ENCODE results near the gene TDRD9.

The TDRD9 gene

DNA sequence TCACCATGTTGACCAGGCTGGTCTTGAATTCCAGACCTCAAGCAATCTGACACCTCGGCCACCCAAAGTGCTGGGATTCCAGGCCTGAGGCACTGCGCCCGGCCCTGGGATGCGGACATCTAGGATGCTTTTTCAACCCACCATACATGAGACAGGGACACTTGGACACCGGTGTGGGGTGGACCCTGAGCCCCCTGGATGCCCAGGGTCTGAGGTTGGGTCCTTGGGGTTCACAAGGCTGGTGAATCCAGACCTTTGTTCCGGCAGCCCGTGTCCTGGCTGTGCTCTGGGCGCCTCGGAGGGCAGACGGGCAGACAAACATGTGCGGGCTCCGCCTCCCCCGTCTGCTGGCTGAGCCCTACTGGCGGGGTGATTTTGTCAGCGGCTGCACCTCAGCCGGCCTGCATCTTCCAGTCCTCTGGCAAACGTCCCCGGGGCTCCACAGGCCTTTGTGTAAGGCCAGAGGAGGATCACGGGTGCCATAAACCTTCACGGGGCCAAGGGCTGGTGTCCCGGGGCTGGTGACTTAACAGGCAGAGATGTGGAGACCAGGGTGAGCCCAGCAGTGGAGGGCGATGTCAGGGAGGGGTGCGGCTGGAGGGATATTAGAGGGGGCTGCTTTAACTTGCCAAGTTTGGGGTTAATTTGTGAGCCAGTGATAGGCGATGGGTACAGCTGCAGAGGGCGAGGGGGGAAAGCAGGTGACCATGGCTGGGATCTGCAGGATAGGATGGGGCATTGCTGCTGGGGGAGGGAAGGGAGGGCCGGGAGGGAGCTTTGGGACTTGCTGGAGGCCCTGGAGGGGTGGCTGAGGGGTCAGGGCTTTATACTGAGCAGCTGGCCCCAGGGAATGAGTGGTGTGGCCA is 163.0 kb downstream of the TDRD9 start:
- DNase-seq (ENCODE audit: low read depth): no peak

DNA sequence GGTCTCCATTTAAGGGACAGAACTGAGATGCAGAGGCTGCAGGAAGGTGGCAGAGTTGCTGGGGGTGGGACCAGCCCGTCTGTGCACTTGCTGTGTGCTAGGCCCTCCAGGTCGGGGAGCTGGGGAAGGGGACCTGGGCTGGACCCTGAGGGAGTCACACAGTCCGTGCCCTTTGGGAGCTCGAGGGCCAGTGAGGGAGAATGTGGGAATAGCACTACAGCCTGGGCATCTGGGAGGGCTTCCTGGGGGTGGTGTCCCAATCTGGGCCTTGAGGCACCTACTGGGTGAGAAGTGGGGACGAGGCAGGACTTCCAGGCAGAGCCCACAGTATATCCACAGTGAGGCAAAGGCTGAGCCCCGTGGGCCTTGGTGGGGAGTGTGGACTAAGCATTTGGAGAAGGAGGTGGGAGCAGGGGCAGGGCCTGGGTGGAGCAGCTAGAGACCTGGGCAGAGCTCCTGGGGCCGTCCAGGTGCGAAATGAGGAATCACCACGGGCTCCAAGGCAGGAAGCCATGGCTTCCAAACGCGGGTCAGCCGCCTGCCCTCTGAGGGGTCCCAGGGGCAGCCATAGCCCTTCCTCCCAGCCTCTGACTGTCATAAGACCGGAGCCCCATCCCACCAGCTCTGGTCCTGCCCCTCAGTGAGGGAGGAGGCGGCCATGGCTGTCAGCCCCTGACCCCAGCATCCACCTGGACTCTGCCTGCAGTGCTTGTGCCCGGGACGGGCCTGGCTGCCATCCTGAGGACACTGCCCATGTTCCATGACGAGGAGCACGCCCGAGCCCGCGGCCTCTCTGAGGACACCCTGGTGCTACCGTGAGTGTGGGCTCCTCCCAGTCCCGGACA is 163.9 kb downstream of the TDRD9 start:
- no peak for DNase-seq (ENCODE audit: low read depth)

DNA sequence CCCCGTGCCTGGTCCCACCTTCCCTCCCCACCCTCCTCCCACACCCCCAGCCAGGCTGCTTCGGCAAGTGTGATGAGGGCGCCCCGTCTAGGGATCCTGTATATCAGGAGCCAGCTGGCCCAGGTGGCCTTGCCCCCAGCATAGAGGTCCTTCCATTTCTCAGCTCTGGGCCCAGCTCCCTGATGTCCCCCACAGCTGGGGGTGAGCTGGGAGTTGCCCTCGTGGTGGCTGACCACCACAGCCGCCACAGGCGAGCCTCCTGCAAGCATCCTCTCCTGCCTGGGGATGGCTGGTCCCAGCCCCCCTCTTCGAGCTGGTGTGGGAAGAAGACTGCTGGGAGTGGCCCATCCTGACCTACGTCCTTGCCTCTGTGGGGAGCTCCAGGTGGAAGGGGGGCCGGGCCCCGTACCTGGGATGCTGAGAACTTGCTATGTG is 164.7 kb downstream of the TDRD9 start:
- DNase-seq (ENCODE audit: low read depth): no peak

DNA sequence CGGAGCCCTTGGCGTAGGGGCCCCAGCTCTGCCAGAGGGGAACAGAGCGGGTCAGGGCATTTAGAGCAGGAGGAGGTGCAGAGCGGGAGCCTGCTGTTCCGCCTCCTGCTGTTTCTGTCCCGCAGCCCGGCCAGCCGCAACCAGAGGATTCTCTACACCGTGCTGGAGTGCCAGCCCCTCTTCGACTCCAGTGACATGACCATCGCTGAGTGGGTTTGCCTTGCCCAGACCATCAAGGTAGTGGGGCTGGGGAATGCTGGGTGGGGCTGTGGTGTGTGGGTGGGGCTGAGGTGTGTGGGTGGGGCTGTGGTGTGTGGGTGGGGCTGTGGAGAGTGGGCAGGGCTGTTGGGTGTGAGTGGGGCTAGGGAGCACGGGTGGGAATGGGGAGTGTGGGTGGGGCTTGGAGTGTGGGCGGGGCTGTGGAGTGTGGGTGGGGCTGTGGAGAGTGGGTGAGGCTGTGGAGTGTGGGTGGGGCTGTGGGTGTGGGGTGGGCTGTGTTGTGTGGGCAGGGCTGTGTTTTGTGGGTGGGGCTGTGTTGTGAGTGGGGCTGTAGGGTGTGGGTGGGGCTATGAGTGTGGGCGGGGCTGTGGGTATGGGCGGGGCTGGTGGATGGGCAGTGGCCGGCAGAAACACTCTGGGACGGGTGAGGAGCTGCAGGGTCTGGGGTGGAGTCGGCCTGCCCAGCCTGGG is 165.3 kb downstream of the TDRD9 start:
- DNase-seq (ENCODE audit: low read depth): no peak

DNA sequence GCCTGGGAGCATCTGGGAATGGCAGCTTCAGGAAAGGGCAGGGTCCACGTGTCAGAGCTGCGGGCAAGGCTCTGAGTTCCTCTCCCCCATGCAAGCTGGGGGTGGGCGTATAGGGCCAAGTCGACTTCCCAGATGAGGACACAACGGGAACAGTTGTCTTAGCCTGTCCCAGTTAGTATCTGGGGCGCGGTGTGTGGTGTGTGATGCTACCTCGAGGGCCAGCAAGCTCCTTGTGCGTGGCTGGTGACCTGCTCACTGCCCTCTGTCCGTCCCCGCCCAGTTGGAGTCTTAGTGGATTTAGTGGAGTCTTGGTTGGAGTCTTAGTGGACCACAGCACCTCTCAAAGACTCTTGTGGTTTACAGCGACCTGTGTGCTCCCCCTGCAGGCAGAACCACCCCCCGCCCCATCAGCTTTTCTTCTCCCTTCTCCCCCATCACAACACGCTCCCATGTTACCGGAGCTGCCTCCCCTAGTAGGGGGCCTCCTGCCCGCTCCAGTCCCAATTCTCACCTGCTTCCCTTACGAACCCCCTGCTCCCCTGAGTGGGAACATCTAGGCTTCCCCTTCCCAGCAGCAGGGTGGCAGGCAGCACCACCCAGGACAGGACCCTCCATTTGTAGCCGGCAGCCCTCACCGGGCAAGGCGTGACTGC is 165.9 kb downstream of the TDRD9 start:
- DNase-seq (ENCODE audit: low read depth): no peak

DNA sequence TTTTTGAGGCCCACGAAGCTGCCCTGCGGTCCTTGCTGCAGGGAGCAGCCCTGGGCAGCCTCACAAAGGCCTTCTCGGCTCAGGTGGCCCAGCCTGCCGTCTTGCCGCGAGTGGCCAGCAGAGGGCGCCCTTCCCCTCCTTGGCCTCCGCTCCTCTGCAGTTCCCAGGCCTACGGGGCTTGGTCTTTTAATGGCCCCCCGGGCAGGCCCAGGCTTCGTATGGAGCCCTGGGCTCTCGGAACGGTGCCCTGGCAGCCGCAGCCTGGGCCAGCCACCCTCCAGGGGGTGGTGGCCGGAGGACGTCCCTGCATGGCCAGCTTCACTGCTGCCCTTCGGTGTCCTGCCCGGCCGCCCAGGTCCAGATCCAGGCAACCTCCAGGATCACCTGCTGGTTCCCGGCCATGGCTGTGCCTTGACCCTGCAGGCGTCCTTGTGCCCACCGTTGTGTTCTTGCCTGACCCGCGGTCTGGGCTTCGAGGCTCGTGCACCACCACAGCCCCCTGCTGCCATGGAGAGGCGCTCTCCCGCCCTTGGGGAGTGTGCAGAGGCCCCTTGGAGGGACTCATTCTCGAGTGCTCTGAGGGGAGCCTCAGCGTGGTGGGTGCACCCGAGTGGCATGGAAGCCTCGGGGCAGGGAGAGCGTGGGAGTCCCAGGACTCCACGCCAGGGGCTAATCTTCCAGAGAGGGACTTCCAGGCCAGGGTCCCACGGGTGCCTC is 166.6 kb downstream of the TDRD9 start:
- DNase-seq (ENCODE audit: low read depth): peak; percentile 38

DNA sequence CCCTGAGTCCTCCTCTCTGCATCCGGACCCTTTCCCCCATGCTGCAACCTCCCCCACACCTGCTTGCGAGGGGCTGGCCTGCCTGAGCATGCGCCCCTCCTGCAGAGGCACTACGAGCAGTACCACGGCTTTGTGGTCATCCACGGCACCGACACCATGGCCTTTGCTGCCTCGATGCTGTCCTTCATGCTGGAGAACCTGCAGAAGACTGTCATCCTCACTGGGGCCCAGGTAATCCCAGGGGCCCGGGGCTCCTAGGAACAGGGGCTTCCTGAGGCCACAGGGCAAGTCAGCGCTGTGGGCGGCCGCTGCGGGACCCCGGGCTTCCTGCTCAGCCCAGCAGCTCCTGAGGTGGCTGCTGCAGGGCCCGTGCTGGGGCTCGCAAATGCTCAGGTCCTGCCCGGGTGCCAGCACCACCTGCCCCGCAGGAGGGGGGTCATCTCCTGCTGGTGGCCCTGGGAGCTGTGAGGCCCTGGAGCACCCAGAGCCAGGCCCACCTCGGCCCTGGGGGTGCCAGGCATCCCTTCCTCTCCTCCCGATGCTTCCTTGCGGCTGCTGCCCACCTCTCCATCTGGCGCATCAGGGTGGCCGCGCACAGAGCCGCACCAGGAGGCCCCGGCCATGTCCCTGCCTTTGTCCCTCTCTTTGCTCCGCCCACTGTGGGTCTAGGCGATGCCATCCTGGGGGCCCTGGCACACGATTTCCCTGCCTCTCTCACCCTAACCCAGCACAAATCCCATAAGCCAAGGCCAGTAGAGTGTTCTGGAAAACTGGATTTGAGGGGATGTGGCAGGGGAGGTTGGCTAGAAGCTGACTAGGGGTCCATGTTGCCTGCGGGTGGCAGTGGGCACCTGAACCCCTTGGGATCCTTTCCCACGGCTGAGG is 167.4 kb downstream of the TDRD9 start:
- no peak for DNase-seq (ENCODE audit: low read depth)

DNA sequence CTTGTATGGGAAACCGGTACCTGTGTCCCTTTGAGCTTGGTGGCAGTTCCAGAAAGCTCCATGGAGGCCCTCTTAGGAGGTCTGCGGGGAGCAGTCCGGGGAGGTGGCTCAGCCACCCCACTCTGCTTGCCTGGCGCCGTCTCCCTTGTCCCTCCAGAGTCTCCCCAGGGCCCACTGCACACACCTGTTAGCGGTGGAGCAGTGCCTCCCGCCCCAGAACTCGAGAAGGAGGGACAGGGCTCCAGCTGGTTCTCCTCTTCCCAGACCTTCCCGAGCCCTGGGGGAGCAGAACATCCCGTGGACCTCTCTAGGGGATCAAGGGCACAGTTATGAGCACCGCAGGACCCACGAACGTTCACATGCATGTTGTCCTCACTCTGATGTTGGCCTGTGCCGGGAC is 168.1 kb downstream of the TDRD9 start:
- DNase-seq (ENCODE audit: low read depth): no peak

DNA sequence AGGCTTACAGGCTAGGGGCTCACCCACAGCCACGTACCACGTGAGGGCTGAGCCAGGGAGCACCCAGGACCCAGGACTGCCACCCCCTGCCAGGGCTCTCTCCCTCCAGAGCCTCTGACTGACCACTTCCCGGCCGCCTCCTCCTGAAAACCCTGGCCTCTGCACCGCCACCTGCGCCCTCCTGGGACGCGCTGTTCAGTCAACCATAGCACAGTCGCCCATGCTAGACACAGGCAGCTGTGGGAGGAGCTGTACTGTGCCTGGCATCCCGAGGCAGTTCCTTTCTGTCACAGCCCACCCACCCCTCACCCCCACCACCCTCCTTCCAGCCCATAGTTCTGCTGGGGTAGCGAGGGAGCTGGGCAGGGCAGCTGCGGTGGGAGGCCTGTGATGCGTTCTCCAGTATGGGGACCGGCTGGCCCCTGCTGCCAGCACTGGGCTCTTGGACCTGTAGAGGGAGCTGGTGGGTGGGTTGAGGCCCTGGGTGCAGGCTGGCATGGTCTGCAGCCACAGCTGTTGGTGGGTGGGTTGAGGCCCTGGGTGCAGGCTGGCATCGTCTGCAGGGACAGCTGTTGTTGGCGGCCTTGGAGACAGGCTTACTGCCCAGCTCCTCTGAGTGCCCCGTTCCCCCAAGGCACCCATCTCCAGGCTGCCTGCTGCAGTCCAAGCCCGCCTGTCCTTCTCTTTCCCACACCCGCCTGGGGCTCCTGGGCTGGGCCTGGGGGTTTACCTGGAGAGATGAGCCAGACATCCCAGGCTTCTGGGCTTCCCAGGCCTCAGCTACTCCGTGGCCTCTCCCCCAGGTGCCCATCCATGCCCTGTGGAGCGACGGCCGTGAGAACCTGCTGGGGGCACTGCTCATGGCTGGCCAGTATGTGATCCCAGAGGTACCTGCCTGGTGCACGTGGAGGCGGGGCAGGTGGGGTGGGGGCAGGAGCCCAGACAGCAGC is 168.8 kb downstream of the TDRD9 start:
- no peak for DNase-seq (ENCODE audit: low read depth)

DNA sequence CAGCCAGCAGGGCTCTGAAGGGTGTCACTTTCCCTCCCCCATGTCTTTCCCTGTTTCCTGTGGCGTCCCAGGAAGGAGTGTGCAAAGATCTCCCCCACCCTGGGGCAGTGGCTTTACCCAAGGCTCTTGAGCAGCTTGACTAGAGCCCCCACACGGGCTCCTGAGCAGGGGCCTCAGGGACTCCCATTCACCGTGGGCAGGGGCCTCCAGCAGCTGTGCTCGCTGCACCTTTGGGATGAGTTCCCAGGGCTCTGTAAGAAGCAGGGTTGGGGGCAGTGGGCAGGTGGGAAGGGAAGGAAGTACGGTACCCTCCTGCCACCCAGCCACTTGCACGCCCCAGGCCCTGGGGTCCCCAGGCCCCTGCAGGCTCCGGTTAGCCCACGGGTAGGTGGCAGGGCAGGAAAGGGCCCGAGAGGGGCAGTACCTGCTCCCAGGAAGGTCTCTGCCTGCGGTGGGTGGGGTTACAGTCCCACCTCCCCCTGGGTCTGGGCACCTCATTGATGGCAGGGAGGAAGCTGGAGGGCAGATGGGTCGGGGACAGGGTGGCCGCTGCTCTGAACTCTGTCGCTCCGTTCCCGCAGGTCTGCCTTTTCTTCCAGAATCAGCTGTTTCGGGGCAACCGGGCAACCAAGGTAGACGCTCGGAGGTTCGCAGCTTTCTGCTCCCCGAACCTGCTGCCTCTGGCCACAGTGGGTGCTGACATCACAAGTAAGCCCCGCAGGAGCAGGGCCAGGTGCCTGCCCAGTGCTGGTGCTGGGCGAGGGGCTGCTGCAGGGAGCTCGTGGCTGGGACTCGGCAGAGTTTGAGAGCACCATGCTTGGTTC is 170.2 kb downstream of the TDRD9 start:
- no peak for DNase-seq (ENCODE audit: low read depth)

DNA sequence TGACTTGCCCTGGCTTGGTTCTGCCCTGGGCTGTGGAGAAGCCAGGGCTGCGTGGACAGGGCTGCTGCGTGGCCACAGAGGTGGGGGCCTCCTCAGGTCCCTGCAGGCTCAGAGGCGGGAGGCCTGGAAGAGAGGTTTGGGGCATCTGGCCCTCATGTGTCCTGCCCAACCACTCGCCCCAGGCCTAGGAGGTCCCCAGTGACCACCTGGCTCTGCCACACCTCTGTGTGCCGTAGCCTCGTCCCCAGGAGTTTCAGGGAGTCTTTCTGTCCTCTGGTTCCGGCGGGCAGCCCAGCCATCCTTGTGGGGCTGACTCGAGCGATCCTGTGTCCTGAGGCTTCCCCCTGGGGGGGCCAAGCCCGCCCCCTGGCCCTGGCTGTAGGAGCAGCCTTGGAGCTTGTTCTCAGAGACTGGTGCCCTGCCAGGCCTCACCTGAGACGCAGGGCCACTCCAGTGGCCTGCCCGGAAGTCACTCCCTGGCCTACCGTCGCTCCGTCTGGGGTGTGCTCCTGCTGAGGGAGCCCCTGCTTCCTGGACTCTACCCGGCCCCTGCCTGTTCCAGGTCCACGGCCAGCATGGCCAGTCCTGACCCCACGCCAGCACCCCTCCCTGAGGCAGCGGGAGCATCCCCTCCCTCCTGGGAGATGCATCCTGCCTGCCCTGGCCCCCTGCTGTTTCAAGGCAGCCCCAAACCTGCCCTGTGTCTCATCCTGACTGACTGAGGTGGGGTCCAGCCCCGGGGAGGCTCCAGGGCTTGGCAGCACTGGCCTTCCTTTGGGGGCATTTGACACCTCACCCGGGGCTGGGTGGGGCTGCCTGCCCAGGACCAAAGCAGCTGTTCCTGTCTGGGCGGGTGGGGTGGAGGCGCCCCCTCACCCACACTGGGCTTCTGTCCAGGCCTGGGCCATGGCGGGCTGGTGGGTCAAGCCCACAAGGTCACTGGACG is 171.1 kb downstream of the TDRD9 start:
- DNase-seq (ENCODE audit: low read depth): no peak

DNA sequence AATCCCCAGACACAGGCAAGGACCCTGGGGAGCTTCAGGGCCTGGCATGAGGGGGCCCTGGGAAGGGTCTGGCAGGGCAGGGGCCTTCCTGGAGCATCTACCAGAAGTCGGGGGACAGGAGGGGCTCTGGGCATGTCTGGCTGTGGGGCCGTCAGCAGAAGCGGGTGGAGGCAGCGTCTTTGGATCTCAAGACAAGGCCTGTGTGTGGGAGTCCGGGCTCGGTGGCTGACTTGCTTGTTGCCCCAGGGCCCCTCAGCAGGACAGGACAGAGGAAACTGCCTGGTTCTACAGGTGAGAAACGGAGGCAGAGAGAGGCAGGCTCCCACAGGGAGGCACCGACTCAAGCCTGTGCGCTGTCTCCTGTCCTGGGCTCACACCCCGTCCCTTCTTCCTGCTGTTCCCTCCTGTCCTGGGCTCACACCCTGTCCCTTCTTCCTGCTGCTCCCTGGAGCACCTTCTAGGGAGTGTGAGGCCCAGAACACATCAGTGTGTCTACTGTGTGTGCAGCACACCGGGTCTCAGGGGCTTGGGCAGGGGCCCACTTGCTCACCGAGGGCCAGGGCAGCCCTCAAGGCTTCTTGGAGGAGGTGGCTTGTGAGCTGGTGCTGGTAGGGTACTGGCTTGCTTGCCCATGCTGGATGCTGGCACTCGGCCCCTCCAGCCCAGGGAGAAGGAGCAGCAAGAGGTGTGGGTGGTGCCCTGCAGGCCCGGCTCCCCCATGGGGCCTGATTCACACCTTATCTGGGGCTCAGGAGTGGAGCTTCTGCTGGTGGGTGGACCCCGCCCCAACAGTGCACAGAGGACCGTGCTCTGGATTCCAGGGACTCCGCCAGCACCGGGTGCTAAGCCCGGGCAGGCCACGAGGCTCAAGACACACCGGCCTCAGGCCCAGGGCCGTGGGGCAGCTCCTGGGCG is 172.2 kb downstream of the TDRD9 start:
- DNase-seq (ENCODE audit: low read depth): no peak

DNA sequence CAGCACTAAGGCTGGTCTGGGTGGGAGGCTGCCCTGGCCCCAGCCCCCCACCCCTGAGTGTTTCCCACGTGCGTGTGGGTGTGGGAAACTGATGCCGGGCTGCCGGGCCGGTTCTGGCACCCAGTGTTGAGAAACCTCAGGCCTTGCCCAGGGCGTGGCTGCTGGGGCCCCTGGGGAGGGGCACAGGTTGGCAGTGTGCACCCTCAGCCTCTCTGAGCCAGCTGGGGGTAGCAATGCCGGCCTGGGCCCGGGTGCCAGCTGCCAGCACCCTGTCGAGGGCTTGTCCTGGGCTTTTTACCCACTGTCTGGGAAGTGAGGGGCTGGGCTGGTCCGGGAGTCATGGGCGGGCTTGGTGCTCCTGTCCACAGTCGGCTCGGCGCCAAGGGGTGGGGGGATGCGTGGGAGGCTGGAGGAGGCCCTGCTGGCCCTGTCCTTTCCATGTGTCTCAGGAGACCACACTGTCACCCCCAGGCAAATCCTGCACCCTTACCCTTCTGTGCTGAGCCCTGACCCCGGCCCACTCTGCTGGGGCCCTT is 172.9 kb downstream of the TDRD9 start:
- DNase-seq (ENCODE audit: low read depth): no peak

DNA sequence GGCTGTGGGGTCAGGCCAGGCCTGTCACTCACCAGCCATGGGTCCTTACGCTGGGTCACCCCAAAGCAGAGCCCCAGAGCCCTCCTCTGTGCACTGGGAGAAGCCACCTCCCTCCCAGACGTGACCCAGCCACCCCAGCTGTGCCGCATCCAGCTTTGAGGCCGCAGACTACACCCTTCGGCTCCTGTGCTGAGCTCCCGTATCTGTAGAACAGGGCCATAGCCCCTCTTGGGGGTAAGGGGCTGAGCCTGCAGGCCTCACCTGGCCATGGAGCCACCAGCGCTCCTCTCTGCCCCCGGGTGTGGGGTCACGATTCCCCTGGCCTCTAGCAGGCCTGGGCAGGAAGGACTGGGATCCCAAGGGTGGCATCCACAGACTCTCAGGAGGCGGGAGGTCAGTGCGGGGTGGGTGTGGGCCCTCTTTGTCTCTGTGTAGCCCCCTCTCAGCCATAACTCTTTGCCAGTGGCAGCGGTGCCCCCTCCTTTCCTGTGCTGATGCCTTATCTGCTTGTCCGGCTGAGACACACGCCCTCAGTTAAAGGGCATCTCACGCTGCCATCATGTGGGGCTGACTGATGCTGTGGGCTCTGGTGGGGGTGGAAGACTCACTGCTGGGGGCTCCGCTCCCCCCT is 173.5 kb downstream of the TDRD9 start:
- no peak for DNase-seq (ENCODE audit: low read depth)
